Cardiac muscle cell (in vitro differentiated cells and primary cell): ENCODE measurements around the gene KRT7. TPM values are rescaled to one million over a fixed set of nuclear protein-coding genes. Genes with fewer than 3 reads are reported as not detected.

Experiments
- DNase-seq, 2 donors: peaks; one replicate each; pipeline versions ENCODE4 v3.0.0 to v3.0.0-alpha.2; 2010 to 2017; ENCODE audit warnings: low read depth in 1 of 2, low spot score in 1 of 2
- H3K27ac ChIP-seq: fragments of 200-600 bp; sonication (generic); 2 replicates; pipeline ENCODE4 v1.5.1; 2016
- H3K27me3 ChIP-seq: fragments of 200-600 bp; sonication (generic); 2 replicates; pipeline ENCODE4 v1.6.0; 2016; ENCODE audit warnings: control low read depth
- H3K36me3 ChIP-seq: fragments of 200-600 bp; sonication (generic); 2 replicates; pipeline ENCODE4 v1.5.1; 2016; ENCODE audit warnings: control low read depth
- H3K4me1 ChIP-seq: fragments of 200-600 bp; sonication (generic); 2 replicates; pipeline ENCODE4 v1.8.1; 2017; ENCODE audit warnings: low read depth, mild to moderate bottlenecking, mixed run types
- H3K4me3 ChIP-seq: fragments of 200-600 bp; sonication (generic); 2 replicates; pipeline ENCODE4 v1.5.1; 2016; ENCODE audit warnings: mild to moderate bottlenecking
- H3K9me3 ChIP-seq: fragments of 200-600 bp; sonication (generic); 2 replicates; pipeline ENCODE4 v1.5.1; 2017; ENCODE audit warnings: low read depth, mild to moderate bottlenecking, control low read depth
- polyA plus RNA-seq: library from polyadenylated mRNA; unstranded; fragments of >200 nt; fragmentation: Nextera tagmentation; extraction: Ambion mirVana; gene quantifications from 2 replicates; pipeline ENCODE4 v1.2.1, GENCODE V29; 2016
- total RNA-seq: library from RNA; depleted of rRNA; stranded (reverse); fragments of >200 nt; gene quantifications from 2 replicates; pipeline ENCODE4 v1.2.3, GENCODE V29; 2016
- TF ChIP-seq, protein P1 (sequence below): IDR thresholded peaks from 2 replicates; pipeline ENCODE4 v1.5.1; 2012; ENCODE audit warnings: low read depth, mild to moderate bottlenecking, low read length

Gene KRT7
- total and polyA plus RNA-seq, 2 experiments from 2014 or later: 0.36 to 0.50 TPM

- H3K4me3 ChIP-seq: no peak overlapping the region
- peak in 1 of 2 donors; percentile 84 for DNase-seq
- no peak overlapping the region for H3K27ac ChIP-seq
- peaks cover 94% of the 10 kb centered on the region for H3K27me3 ChIP-seq
- H3K9me3 ChIP-seq: no peaks in the 10 kb centered on the region
- TF ChIP-seq, protein P1, sequence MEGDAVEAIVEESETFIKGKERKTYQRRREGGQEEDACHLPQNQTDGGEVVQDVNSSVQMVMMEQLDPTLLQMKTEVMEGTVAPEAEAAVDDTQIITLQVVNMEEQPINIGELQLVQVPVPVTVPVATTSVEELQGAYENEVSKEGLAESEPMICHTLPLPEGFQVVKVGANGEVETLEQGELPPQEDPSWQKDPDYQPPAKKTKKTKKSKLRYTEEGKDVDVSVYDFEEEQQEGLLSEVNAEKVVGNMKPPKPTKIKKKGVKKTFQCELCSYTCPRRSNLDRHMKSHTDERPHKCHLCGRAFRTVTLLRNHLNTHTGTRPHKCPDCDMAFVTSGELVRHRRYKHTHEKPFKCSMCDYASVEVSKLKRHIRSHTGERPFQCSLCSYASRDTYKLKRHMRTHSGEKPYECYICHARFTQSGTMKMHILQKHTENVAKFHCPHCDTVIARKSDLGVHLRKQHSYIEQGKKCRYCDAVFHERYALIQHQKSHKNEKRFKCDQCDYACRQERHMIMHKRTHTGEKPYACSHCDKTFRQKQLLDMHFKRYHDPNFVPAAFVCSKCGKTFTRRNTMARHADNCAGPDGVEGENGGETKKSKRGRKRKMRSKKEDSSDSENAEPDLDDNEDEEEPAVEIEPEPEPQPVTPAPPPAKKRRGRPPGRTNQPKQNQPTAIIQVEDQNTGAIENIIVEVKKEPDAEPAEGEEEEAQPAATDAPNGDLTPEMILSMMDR: no peak
- no peaks in the 10 kb centered on the region for H3K36me3 ChIP-seq
- H3K4me1 ChIP-seq: no peaks in the 10 kb centered on the region
Observed at GRCh38 chr12:52230364-52231281, 2.4 kb upstream of the KRT7 start.

- no peaks in the 10 kb centered on the region for H3K36me3 ChIP-seq
- H3K27ac ChIP-seq: no peak overlapping the region
- DNase-seq: no peak
- TF ChIP-seq, protein P1: no peak
- H3K9me3 ChIP-seq: no peaks in the 10 kb centered on the region
- peaks cover 94% of the 10 kb centered on the region for H3K27me3 ChIP-seq
- no peaks in the 10 kb centered on the region for H3K4me1 ChIP-seq
- H3K4me3 ChIP-seq: no peak overlapping the region
Observed at GRCh38 chr12:52231305-52232202, 1.5 kb upstream of the KRT7 start.

DNA sequence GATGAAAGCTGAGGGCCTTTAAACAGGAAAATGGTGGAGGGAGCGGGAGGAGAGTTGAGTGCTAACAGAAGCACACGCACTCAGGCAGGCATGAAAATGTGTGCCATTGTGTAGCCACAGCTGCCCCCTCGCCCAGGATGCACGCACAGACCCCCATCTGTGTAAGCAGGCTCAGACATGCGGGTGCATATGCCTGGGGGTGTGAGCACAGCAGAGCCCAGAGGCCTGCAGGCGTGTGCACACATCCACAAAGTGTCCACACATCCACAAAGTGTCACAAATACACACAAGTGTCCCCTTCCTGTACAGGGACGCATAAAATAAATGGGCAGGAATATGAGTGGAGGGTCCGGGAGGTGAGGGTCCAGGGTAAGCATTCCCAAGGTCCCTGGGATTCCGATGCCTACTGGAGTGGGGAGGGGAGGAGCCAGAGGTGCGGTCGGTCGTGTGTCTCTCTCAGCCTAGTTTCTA, 805 bp upstream of the KRT7 start:
- Histone ChIP-seq H3K4me1 (no peaks in the 10 kb centered on the region), H3K27ac (no peak overlapping the region), H3K9me3 (no peaks in the 10 kb centered on the region), H3K36me3 (no peaks in the 10 kb centered on the region), H3K4me3 (no peak overlapping the region), H3K27me3 (peaks cover 93% of the 10 kb centered on the region)
- no peak for DNase-seq
- TF ChIP-seq, protein P1: no peak

GRCh38 chr12:52233462-52234207, 592 bp downstream of the KRT7 start:
- Histone ChIP-seq H3K27ac (no peak overlapping the region), H3K9me3 (no peaks in the 10 kb centered on the region), H3K27me3 (peaks cover 88% of the 10 kb centered on the region), H3K4me3 (no peak overlapping the region), H3K36me3 (no peaks in the 10 kb centered on the region), H3K4me1 (no peaks in the 10 kb centered on the region)
- no peak for DNase-seq
- TF ChIP-seq, protein P1: no peak
